Measurements from ENCODE around the gene ATP1A1. TPM values are rescaled to one million over a fixed set of nuclear protein-coding genes. Genes with fewer than 3 reads are reported as not detected.

Gene ATP1A1
- total and polyA plus RNA-seq, 12 donors, result 73.6 to 624 (median 203) TPM

DNA sequence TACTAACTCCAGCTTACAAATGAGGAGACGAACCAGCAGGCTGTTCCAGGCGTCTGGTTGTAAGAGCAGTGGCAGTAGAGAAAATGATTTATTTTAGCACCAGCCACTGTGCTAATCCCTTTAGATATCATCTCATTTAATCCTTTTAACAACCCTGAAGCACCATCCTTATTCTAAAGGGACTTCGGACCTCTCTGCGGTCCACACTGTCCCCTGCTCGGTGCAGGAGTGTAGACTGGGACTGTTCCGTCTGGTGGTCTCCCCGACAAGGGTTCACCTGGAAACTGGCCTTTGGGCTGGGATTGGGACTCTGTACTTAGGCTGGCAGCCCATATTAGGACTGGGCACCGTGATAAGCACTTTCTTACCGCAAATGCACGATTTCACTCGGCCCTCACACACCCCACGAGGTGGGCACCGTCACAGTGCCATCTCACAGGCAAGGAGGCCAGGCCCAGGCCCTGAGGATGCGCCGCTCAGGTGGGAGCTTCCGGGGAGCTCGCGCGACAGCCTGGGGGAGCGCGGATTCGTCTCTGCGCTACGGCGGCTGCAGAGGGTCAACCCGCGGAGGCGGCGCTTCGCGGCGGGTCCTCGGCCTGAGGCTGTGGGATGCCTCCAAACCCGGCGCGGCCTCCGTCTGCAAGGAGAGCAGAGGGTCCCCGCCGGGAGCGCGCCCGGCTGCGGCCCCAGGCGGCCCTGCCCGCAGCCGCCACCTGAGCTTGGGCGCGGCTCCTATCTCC is 45.2 kb downstream of the ATP1A1 start:
- peak; percentile 68 to 87 (median 78) for ATAC-seq
- TF ChIP-seq CTCF (IDR thresholded peaks at IDR 0.05), result peak in 2 of 9 donors; percentile 5 to 11
- Histone ChIP-seq H3K36me3 (no peaks in the 10 kb centered on the region), H3K9me3 (no peaks in the 10 kb centered on the region), H3K27me3 (no peaks in the 10 kb centered on the region), H3K4me1 (peaks cover 5 to 47% (median 28%) of the 10 kb centered on the region in 9 donors), H3K4me3 (peak overlapping the region; percentile 57 to 90 (median 82)), H3K27ac (peak overlapping the region; percentile 28 to 92 (median 88))
- DNase-seq, result peak; percentile 83 to 87
- WGBS, 2 donors, result 1 to 2% methylated on average over 48 of the region's 48 CpGs
- intact Hi-C loops (cut with DNase I), result loop anchor here in 7 of 10 donors (5.0 kb wide), 5 partner anchors 36 to 64 kb away; no protein-coding TSS in a partner anchor

DNA sequence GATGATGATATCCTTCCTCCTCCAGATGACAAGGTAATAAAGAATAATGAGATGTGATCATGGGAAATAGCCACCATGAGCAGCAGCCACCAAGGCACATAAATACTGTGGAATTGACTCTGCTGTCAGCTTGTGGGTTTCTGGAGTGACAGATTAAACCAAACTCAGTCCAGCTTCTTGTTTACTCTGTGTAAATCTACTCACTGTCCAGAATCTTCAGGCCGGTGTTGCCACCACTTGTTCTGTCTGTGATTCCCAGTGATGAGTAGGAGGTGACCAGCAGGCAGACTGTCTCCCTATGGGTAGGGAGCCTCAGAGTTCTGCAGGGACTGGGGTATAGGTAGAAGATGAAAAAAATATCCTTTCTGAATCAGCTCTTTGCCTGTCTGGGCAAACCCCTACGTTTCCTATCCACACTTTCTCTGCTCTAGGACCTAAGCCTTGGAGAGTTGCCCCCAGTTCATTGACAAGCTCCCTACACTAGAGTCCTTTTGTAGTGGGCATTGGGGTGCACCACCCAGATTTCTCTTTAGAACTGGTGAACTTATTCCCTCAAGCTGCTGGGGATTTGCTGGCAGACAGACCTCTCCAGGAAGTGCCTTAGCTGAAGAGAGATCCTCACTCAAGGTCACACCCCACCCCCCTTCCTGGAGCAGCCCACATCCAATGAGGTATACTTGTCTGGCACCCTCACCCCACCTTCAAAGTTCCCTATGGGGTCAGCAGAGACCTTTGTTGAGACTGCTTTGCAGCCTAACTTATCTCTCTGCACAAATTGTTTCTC is 47.6 kb downstream of the ATP1A1 start:
- Histone ChIP-seq H3K36me3 (no peaks in the 10 kb centered on the region), H3K9me3 (no peaks in the 10 kb centered on the region), H3K27ac (no peak overlapping the region), H3K27me3 (no peaks in the 10 kb centered on the region), H3K4me1 (peaks cover 5 to 28% (median 22%) of the 10 kb centered on the region in 9 donors), H3K4me3 (no peak overlapping the region)
- TF ChIP-seq CTCF (IDR thresholded peaks at IDR 0.05), result no peak
- DNase-seq (no peak), ATAC-seq (no peak)
- intact Hi-C loops (cut with DNase I), result loop anchor here in 2 of 10 donors (5.0 to 10.0 kb wide), 2 partner anchors 64 to 268 kb away; no protein-coding TSS in a partner anchor
- WGBS, 2 donors, result 77 to 78% methylated on average over 2 of the region's 2 CpGs

DNA sequence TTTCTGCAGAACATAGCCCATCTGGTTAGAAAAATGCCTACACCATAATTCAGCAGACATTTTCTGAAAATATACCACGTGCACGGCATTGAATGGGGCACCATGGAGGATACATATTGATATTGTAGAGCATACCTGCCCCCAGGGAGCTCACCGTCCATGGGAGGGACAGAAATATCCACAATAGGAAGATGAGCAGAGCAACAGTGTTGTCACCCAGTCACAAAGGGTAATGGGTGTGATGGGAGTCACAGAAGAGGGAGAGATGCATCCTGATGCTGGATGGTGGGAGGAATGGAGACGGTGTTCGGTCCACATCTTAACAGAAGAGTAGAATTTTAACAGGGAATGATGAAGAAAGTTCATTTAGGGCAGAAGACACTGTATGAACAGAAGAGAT is 51.4 kb downstream of the ATP1A1 start:
- DNase-seq, result no peak
- Histone ChIP-seq H3K4me3 (no peak overlapping the region), H3K36me3 (no peaks in the 10 kb centered on the region), H3K27me3 (no peaks in the 10 kb centered on the region), H3K27ac (no peak overlapping the region), H3K9me3 (no peaks in the 10 kb centered on the region), H3K4me1 (peaks cover 0 to 6% (median 1%) of the 10 kb centered on the region in 9 donors)
- no peak for TF ChIP-seq CTCF (IDR thresholded peaks at IDR 0.05)
- intact Hi-C loops (cut with DNase I), result loop anchor here in 2 of 10 donors (5.0 to 10.0 kb wide), 2 partner anchors 60 to 272 kb away; no protein-coding TSS in a partner anchor
- ATAC-seq, result no peak
- WGBS, 2 donors, result 82 to 86% methylated on average over 5 of the region's 5 CpGs

DNA sequence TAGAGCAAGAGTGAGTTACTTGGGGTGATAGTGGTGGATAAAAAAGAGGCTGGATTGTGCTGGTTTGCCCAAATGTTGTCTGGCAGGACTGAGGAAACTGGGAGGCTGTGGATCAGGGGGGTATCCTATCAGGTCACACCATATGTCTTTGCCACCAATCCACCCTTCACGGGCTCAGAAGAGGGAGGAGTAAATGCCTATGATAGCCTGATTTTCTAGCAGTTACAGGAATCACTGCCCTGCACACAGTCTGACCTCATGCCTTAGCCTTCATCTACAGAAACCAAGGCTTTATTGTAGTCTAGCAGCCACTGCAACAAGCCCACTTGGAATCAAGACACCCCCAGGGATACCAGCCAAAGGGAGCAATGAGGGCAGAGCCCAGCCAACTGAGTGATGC is 51.8 kb downstream of the ATP1A1 start:
- Histone ChIP-seq H3K27ac (no peak overlapping the region), H3K36me3 (no peaks in the 10 kb centered on the region), H3K27me3 (no peaks in the 10 kb centered on the region), H3K4me1 (peaks cover 0 to 8% (median 4%) of the 10 kb centered on the region in 9 donors), H3K9me3 (no peaks in the 10 kb centered on the region), H3K4me3 (no peak overlapping the region)
- ATAC-seq (no peak), DNase-seq (no peak)
- 53 to 74% methylated on average over 1 of the region's 1 CpG for WGBS, 2 donors
- no peak for TF ChIP-seq CTCF (IDR thresholded peaks at IDR 0.05)
- intact Hi-C loops (cut with DNase I), result loop anchor here in 2 of 10 donors (5.0 to 10.0 kb wide), 2 partner anchors 60 to 273 kb away; no protein-coding TSS in a partner anchor
